ENCODE data around the gene IL19.

Gene IL19

GRCh38 chr1:206770531-206771337 is at the start of gene IL19:
Gene IL19, plus strand, starts transcription at chr1:206770773. Its CDS starts 65,890 bp downstream, at chr1:206836663.
- no peak for DNase-seq (ENCODE audit: low read depth)

GRCh38 chr1:206721454-206721853 is 49.1 kb upstream of the IL19 start:
- no peak for DNase-seq (ENCODE audit: low read depth)

GRCh38 chr1:206722751-206723461 is 47.7 kb upstream of the IL19 start:
- DNase-seq (ENCODE audit: low read depth): peak; percentile 39

GRCh38 chr1:206723462-206723804 is 47.1 kb upstream of the IL19 start:
- no peak for DNase-seq (ENCODE audit: low read depth)

- DNase-seq (ENCODE audit: low read depth): peak; percentile 94
Measured at GRCh38 chr1:206723805-206724472, 46.6 kb upstream of the IL19 start.

GRCh38 chr1:206725109-206725963 is 45.2 kb upstream of the IL19 start:
- peak; percentile 23 for DNase-seq (ENCODE audit: low read depth)

GRCh38 chr1:206727981-206728696 is 42.4 kb upstream of the IL19 start:
- DNase-seq (ENCODE audit: low read depth): no peak

- DNase-seq (ENCODE audit: low read depth): no peak
Measured at GRCh38 chr1:206728697-206728987, 41.9 kb upstream of the IL19 start.

- no peak for DNase-seq (ENCODE audit: low read depth)
Measured at GRCh38 chr1:206729050-206729449, 41.5 kb upstream of the IL19 start.

GRCh38 chr1:206729507-206729906 is 41.1 kb upstream of the IL19 start:
- no peak for DNase-seq (ENCODE audit: low read depth)

- DNase-seq (ENCODE audit: low read depth): no peak
Measured at GRCh38 chr1:206732508-206732907, 38.1 kb upstream of the IL19 start.

GRCh38 chr1:206732992-206733391 is 37.6 kb upstream of the IL19 start:
- DNase-seq (ENCODE audit: low read depth): no peak

GRCh38 chr1:206734499-206735142 is 36.0 kb upstream of the IL19 start:
- DNase-seq (ENCODE audit: low read depth): no peak

GRCh38 chr1:206735553-206736031 is 35.0 kb upstream of the IL19 start:
- DNase-seq (ENCODE audit: low read depth): no peak

GRCh38 chr1:206736878-206737728 is 33.5 kb upstream of the IL19 start:
- DNase-seq (ENCODE audit: low read depth): no peak

- no peak for DNase-seq (ENCODE audit: low read depth)
Measured at GRCh38 chr1:206737729-206738201, 32.8 kb upstream of the IL19 start.

- DNase-seq (ENCODE audit: low read depth): no peak
Measured at GRCh38 chr1:206738370-206739366, 31.9 kb upstream of the IL19 start.

GRCh38 chr1:206739411-206740076 is 31.0 kb upstream of the IL19 start:
- DNase-seq (ENCODE audit: low read depth): peak; percentile 32

Data from fibroblast of gingiva (primary cell).